ENCODE results near the gene SGSM1. TPM values are rescaled to one million over a fixed set of nuclear protein-coding genes. Genes with fewer than 3 reads are reported as not detected.

Gene SGSM1
- total RNA-seq, 1 experiment from 2014 or later = 4.3 TPM

- H3K79me1 ChIP-seq (ENCODE audit: insufficient read depth, low read depth, low read length, poor library complexity, severe bottlenecking) = no peaks in the 10 kb centered on the region
- Mint-ChIP-seq H3K9me3 (no peaks in the 10 kb centered on the region), H3K27me3 (ENCODE audit: low read depth) (no peaks in the 10 kb centered on the region; the same call in 1 of the 2 replicates), H3K27ac (no peak overlapping the region; a peak in 1 of 7 replicates), H3K36me3 (ENCODE audit: insufficient read depth in 1 of 3, low read depth in 3 of 3) (peaks cover 8 to 11% (median 10%) of the 10 kb centered on the region in 3 experiments; a peak in 6 of 7 replicates), H3K4me1 (peaks cover 2 to 12% of the 10 kb centered on the region in 2 experiments; a peak in 3 of 4 replicates), H3K4me3 (no peak overlapping the region)
- H2BK20ac ChIP-seq (ENCODE audit: low read depth, low read length, poor library complexity, severe bottlenecking) = no peak overlapping the region
- no peaks in the 10 kb centered on the region for H3K4me1 ChIP-seq (ENCODE audit: insufficient read depth, low read length)
- H4K20me1 ChIP-seq (ENCODE audit: control insufficient read depth, insufficient read depth, insufficient read length) = no peaks in the 10 kb centered on the region
- H3K27me3 ChIP-seq (ENCODE audit: insufficient read depth, low read length) = no peaks in the 10 kb centered on the region
- no peak overlapping the region for H2BK5ac ChIP-seq (ENCODE audit: insufficient read length, low read length)
- no peak for DNase-seq
- no peak overlapping the region for H2AFZ ChIP-seq (ENCODE audit: low read length)
- WGBS (ENCODE audit: extremely low coverage, insufficient read length, low lambda C conversion rate) = no CpG with 5 or more reads among the region's 9 CpGs
- no peak overlapping the region for H3K56ac ChIP-seq (ENCODE audit: insufficient read length, low read depth, low read length)
- no peaks in the 10 kb centered on the region for H3K79me2 ChIP-seq (ENCODE audit: insufficient read depth, low read length)
- no peak overlapping the region for H4K8ac ChIP-seq (replicated peaks; ENCODE audit: insufficient read length, low read depth, low read length)
- H3K23ac ChIP-seq (ENCODE audit: insufficient read length, low read depth, low read length) = no peak overlapping the region
- H2BK15ac ChIP-seq (ENCODE audit: low read depth, low read length) = no peak overlapping the region
- H2BK120ac ChIP-seq (ENCODE audit: low read depth, low read length, poor library complexity, severe bottlenecking) = no peak overlapping the region
- H3K14ac ChIP-seq (ENCODE audit: insufficient read depth, low read length) = no peak overlapping the region
- no peaks in the 10 kb centered on the region for H3K9me3 ChIP-seq (ENCODE audit: control insufficient read depth, low read depth, low read length)
- no peak overlapping the region for H3K18ac ChIP-seq (ENCODE audit: insufficient read length, low read depth, low read length)
- H4K91ac ChIP-seq (ENCODE audit: insufficient read length, low read depth, low read length) = no peak overlapping the region
- H3T11ph ChIP-seq (ENCODE audit: low read length) = no peak overlapping the region
- H2BK12ac ChIP-seq (ENCODE audit: insufficient read length, low read depth, low read length) = no peak overlapping the region
- no peak overlapping the region for H3K9ac ChIP-seq (ENCODE audit: extremely low read depth, insufficient read length, low read length)
- no peak overlapping the region for H3K27ac ChIP-seq (ENCODE audit: insufficient read length, low read depth, low read length)
- TF ChIP-seq CTCF (conservative IDR thresholded peaks at IDR 0.05) = no peak
- H3K23me2 ChIP-seq (ENCODE audit: insufficient read length, low read depth, low read length, poor library complexity, severe bottlenecking) = no peaks in the 10 kb centered on the region
- H4K5ac ChIP-seq (ENCODE audit: insufficient read length, low read depth, low read length) = no peak overlapping the region
- H2AK5ac ChIP-seq (ENCODE audit: insufficient read length, low read length) = no peak overlapping the region
- H3K4me2 ChIP-seq (ENCODE audit: insufficient read depth, insufficient read length, low read length) = no peak overlapping the region
- no peak overlapping the region for H3K4ac ChIP-seq (ENCODE audit: low read depth, low read length)
These were observed 53.6 kb downstream of the SGSM1 start for GRCh38 chr22:24859587-24859986.
